Measurements from ENCODE around the gene SLC24A2.

SLC24A2 gene

DNA sequence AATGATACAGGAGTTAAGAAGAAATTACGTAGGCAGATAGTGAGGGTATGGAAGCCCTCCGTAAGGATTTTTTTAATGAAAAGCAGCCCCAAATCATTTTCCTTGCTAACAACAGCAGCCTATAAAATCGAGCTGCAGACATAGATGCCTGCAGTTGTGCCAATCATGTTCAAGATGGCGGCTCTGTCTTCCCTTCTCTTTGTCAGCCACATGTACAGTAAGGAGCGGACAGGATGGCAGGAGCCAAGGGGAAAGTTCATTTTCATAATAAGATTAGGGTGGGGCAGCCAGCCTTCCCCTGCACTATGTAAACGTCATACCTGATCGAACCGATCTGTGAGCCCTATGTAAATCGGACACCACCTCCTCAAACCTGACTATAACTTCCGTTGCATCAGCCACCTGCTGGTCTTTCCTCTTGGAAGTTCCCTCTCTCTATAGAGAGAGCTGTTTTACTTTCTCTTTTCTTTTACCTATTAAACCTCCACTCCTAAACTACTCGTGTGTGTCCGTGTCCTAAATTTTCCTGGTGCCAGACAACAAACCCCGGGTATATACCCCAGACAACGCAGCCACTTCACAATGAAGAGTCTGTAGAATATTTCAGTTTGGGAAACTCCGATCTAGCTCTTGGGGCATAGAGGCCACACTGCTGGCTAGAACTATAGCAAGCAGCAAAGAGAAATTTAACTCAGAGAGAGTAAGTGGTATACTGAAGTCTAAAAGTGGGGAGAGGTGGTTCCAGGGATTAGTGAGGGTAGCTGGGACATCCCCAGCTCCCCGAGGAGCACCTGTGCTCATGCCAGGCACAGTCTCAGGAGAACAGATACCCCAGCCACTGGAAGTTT lies 20.8 kb upstream of the SLC24A2 start:
- CTCF ChIA-PET = no interaction called here
- TF ChIP-seq, protein P1, sequence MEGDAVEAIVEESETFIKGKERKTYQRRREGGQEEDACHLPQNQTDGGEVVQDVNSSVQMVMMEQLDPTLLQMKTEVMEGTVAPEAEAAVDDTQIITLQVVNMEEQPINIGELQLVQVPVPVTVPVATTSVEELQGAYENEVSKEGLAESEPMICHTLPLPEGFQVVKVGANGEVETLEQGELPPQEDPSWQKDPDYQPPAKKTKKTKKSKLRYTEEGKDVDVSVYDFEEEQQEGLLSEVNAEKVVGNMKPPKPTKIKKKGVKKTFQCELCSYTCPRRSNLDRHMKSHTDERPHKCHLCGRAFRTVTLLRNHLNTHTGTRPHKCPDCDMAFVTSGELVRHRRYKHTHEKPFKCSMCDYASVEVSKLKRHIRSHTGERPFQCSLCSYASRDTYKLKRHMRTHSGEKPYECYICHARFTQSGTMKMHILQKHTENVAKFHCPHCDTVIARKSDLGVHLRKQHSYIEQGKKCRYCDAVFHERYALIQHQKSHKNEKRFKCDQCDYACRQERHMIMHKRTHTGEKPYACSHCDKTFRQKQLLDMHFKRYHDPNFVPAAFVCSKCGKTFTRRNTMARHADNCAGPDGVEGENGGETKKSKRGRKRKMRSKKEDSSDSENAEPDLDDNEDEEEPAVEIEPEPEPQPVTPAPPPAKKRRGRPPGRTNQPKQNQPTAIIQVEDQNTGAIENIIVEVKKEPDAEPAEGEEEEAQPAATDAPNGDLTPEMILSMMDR (IDR thresholded peaks at IDR 0.05; ENCODE audit: insufficient read depth, low read length, missing control alignments) = no peak
- POLR2A ChIA-PET = no interaction called here

DNA sequence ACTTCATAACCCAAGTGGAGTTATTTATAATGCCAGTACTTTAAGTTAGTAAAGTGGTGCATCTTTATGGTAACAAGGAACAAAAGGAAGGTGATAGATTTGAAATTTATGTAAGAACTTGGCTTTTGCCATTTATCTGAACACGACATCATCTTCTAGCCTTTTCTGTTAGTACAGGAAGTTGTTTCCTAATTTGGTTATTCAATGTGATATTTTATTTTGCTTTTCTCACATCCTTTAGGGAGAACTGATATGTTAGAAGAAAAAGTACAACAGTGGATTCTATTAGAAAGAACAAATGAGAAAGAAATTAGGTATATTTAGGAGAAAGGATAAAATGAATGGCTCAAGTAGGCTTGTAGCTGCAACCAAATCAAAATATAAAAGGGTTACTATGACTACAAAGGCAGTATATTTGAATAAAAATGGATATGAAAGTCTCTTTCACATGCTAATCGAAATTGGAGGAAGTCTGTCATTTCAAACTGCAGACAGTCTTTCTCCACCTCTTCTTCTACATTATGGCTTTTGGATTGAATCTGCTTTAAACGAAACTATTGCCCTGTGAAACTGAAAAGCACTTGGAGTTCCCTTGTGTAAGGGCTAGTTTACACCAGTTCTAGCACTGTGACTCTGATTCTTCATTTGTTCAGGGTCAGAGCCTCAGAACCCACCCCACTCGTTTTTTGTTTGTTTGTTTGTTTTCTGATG lies 18.5 kb upstream of the SLC24A2 start:
- ChIA-PET POLR2A (no interaction called here), CTCF (no interaction called here)
- H3K4me3 ChIP-seq (ENCODE audit: low read depth, low read length) = no peak overlapping the region
- TF ChIP-seq, protein P1 (IDR thresholded peaks at IDR 0.05; ENCODE audit: insufficient read depth, low read length, missing control alignments) = no peak
- DNase-seq (ENCODE audit: low read depth, low spot score) = no peak

More for the DNA sequence above, 20.8 kb upstream of the SLC24A2 start:
- DNase-seq (ENCODE audit: low read depth, low spot score) = no peak
- no peak overlapping the region for H3K4me3 ChIP-seq (ENCODE audit: low read depth, low read length)

DNA sequence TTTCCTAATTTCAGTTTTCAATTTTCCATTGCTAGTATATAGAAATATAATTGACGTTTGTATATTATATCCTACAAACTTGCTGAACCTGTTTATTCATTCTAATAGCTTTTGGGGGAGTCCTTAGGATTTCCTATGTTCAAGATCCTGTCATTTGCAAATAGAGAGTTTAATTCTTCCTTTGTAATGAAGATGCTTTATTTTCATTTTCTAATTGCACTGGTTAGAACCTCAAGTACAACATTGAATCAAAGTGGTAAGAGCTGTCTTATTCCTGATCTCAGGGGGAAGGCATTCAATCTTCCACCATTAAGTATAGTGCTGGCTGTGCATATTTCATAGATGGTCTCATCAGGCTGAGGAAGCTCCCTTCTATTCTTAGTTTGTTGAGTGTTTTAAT lies 15.6 kb upstream of the SLC24A2 start:
- TF ChIP-seq, protein P1 (IDR thresholded peaks at IDR 0.05; ENCODE audit: insufficient read depth, low read length, missing control alignments) = no peak
- H3K4me3 ChIP-seq (ENCODE audit: low read depth, low read length) = no peak overlapping the region
- POLR2A ChIA-PET = no interaction called here
- CTCF ChIA-PET = no interaction called here
- no peak for DNase-seq (ENCODE audit: low read depth, low spot score)

DNA sequence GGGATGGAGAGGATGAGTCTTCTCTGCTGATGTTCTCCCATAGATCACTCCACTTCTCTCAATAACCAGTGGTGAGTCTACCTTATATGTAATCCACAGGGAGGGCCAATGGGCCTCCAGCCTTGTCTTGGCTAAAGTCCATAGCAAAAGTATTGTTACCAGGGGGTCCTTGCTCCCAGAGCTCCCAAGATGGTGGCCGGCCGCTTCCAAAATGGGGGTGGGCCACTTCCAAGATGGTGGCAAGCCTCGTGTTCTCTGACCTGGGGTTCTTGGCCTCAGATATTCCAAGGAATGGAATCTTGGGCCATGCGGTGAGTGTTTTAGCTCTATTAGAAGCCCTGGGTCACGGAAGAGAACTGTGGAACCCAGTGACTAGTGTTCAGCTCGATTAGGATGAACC lies 12.0 kb upstream of the SLC24A2 start:
- no peak overlapping the region for H3K4me3 ChIP-seq (ENCODE audit: low read depth, low read length)
- POLR2A ChIA-PET = no interaction called here
- CTCF ChIA-PET = no interaction called here
- TF ChIP-seq, protein P1 (IDR thresholded peaks at IDR 0.05; ENCODE audit: insufficient read depth, low read length, missing control alignments) = no peak
- no peak for DNase-seq (ENCODE audit: low read depth, low spot score)

DNA sequence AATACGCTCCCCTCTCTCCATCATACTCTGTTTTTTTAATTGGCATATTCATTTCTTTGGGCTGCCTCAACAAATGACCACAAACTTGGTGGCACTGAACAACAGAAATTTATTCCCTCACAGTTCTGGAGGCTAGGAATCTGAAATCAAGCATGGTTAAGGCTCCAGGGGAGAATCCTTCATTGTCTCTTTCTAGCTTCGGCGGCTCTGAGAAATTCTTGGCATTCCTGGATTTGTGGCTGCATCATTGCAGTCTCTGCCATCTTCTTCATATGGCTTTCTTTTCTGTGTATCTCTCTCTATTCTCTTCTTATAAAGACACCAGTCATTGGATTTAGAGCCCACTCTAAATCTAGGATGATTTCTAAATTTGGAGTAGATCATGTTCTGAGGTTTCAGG lies 10.9 kb upstream of the SLC24A2 start:
- CTCF ChIA-PET = no interaction called here
- DNase-seq (ENCODE audit: low read depth, low spot score) = no peak
- TF ChIP-seq, protein P1 (IDR thresholded peaks at IDR 0.05; ENCODE audit: insufficient read depth, low read length, missing control alignments) = no peak
- H3K4me3 ChIP-seq (ENCODE audit: low read depth, low read length) = no peak overlapping the region
- POLR2A ChIA-PET = no interaction called here

DNA sequence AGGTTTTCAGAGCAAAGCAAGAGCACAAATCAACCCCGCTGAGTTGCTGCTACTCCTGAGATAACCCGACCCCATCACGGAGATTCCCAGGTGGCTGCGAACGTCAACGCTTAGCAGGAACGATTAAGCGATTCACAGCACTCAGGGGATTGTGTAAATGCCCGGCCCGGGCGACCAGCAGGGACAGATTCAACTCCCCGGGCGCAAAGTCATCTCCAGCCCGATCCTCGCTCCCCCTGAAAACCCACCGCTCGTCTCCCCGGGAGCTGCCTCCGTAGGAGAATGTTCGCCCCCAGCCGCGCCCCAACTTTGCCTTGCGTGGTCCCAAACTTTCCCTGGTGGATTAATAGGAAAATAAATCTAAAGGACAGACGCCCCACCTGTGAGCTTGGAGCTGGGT lies 685 bp downstream of the SLC24A2 start:
- POLR2A ChIA-PET = no interaction called here
- DNase-seq (ENCODE audit: low read depth, low spot score) = no peak
- CTCF ChIA-PET = no interaction called here
- TF ChIP-seq, protein P1 (IDR thresholded peaks at IDR 0.05; ENCODE audit: insufficient read depth, low read length, missing control alignments) = no peak
- H3K4me3 ChIP-seq (ENCODE audit: low read depth, low read length) = no peak overlapping the region

Data from AG04449 (cell line).